PFSK-1 (cell line): ENCODE results near the gene LYPD6.

ENCODE experiments used
- FOXP2 ChIP-seq: optimal IDR thresholded peaks from 2 replicates; pipeline ENCODE3; 2011; ENCODE audit warnings: borderline replicate concordance, control low read depth, inconsistent platforms; ENCODE audit not compliant: insufficient read depth; ENCODE audit errors: extremely low read length, extremely low read depth
- POLR2AphosphoS5 ChIP-seq: IDR thresholded peaks from 2 replicates; pipeline ENCODE4 v1.6.1; 2012; ENCODE audit warnings: low read depth, mild to moderate bottlenecking, control low read depth, low read length, moderate library complexity
- REST ChIP-seq, 2 experiments: IDR thresholded peaks; 2 replicates each; pipeline versions ENCODE4 v1.6.1 to v1.8.0; 2011 to 2012; ENCODE audit warnings: low read depth in 2 of 2, low read length in 2 of 2, control low read depth in 1 of 2, inconsistent platforms in 1 of 2, mild to moderate bottlenecking in 1 of 2, moderate library complexity in 1 of 2; ENCODE audit not compliant: insufficient read depth in 1 of 2
- SIN3A ChIP-seq: IDR thresholded peaks from 2 replicates; pipeline ENCODE4 v1.6.1; 2012; ENCODE audit warnings: mild to moderate bottlenecking, low read length, moderate library complexity, borderline replicate concordance; ENCODE audit not compliant: insufficient read depth
- TAF1 ChIP-seq: IDR thresholded peaks from 2 replicates; pipeline ENCODE4 v1.6.1; 2012; ENCODE audit warnings: low read length, control low read depth, borderline replicate concordance; ENCODE audit not compliant: insufficient read depth

LYPD6 gene

DNA sequence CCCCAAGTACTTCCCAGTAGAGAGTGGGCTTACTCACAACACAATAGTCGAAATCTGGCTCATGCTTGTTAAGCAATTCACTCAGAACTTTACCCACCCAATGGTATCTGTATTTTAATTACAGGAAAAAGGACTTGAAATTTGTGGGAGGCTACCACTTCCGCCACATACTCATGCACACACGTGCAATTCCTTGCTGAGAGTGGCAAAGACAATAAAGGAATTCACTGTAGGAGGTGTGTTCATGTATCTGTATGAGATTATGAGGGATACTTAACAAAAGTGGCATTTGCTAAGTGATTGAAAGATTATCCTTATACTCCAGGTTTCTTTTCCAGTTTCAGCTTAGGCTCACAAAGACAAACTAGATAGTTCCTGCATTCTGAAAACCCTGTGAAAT, 14.9 kb upstream of the LYPD6 start:
- TF ChIP-seq FOXP2 (no peak), SIN3A (no peak), TAF1 (no peak), REST (IDR thresholded peaks at IDR 0.05; ENCODE audit: insufficient read depth in 1 of 2, low read depth in 2 of 2, low read length in 2 of 2) (no peak), POLR2AphosphoS5 (no peak)

DNA sequence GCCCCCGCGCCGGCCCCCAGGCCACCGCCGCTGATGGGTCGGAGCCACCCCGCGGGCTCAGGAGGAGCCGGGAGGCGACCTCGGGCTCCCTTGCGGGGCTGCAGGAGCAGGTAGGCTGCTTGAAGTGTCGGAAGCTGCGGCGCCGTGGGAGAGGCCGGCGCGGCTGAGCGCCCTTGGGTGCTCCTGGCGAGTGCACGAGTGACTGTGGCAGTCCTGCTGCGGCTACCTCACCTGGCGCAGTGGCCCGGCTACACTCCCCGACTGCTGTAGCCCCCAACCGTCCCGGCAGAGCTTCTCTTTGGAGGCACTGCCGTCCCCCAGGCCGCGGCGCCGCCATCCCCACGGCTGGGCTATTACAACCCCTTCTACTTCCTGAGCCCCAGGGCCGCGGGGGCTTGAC, 10.0 kb upstream of the LYPD6 start:
- TF ChIP-seq REST (IDR thresholded peaks at IDR 0.05; ENCODE audit: insufficient read depth in 1 of 2, low read depth in 2 of 2, low read length in 2 of 2) = no peak

GRCh38 chr2:149329068-149329467, 1.3 kb upstream of the LYPD6 start:
- no peak for TF ChIP-seq SIN3A
- TF ChIP-seq REST (IDR thresholded peaks at IDR 0.05; ENCODE audit: insufficient read depth in 1 of 2, low read depth in 2 of 2, low read length in 2 of 2) = no peak
- no peak for TF ChIP-seq TAF1
- TF ChIP-seq FOXP2 = no peak

DNA sequence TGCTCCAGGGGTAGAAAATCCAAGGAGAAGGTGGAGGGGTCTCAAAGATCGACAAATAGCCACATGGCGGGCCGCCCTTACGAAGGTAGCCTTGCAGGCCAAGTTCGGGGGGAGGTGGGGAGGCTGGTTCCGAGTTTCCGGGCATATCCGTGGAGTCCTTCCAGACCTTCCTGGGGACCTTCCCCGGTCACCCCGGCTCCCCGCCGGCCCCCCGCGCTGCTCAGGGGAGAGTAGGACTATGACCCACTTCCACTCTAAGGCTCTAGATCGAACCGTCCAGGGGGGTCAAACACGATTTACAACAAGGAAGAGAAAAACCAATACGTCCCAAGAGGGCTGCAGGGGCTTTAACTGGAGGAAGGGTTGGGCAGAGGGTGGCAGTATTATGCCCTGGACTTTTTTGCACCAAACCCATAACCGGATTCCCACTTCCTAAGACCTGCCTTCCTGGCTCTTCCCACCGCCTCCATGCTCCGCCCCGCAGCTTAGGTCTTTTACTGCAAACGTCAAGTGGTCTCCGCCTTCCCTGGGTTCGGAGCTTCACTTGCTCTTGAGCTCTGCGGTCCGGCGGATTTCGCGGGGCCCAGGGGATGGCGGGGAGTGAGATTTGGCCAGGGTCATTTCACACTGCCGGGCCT, 779 bp upstream of the LYPD6 start:
- no peak for TF ChIP-seq SIN3A

DNA sequence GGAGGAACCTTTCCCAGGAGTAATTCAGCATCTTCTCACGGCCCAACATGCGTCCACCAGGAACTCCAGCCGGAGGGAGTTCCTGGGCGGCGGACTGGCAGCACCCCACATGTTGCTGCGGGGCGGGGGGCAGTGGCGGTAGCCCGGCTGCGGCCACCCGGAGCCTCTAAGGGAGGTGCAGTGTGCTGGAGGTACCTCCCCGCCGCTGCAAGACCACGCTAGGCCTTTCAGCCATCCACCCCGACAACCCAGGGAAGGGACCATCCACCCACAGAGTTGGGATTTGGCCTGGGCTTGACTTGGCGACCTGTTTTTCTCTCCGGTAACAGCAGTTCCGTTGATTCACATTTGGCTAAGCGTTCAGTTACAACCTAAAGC, 625 bp downstream of the LYPD6 start:
- TF ChIP-seq TAF1 = no peak
- no peak for TF ChIP-seq FOXP2
- no peak for TF ChIP-seq REST (IDR thresholded peaks at IDR 0.05; ENCODE audit: insufficient read depth in 1 of 2, low read depth in 2 of 2, low read length in 2 of 2)
- no peak for TF ChIP-seq SIN3A
- TF ChIP-seq POLR2AphosphoS5 = no peak

DNA sequence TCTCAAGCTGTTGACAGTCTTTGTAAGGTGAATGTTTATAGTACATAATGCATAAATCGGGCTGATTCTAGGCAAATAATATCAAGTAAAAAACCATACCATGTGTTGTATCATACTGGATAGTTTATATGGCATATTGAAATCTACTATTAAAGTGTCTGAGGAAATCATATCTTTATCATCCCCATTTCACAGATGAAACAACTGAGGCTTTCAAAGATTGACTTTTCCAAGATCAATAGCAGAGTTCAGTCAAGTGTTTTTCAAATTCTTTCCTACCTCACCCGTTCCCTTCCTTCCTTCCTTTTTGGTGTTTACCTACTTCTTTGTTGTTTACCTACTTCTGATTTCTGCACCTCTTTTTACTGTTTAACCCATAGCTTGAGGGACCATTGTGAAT, 2.0 kb downstream of the LYPD6 start:
- TF ChIP-seq FOXP2 = no peak
- no peak for TF ChIP-seq POLR2AphosphoS5
- TF ChIP-seq TAF1 = no peak
- TF ChIP-seq SIN3A = no peak
- no peak for TF ChIP-seq REST (IDR thresholded peaks at IDR 0.05; ENCODE audit: insufficient read depth in 1 of 2, low read depth in 2 of 2, low read length in 2 of 2)
